ENCODE data around the gene TXNIP. TPM values are rescaled to one million over a fixed set of nuclear protein-coding genes. Genes with fewer than 3 reads are reported as not detected.

TXNIP gene
- total RNA-seq, 4 donors from 2014 or later = 94.9 to 942 (median 328) TPM

DNA sequence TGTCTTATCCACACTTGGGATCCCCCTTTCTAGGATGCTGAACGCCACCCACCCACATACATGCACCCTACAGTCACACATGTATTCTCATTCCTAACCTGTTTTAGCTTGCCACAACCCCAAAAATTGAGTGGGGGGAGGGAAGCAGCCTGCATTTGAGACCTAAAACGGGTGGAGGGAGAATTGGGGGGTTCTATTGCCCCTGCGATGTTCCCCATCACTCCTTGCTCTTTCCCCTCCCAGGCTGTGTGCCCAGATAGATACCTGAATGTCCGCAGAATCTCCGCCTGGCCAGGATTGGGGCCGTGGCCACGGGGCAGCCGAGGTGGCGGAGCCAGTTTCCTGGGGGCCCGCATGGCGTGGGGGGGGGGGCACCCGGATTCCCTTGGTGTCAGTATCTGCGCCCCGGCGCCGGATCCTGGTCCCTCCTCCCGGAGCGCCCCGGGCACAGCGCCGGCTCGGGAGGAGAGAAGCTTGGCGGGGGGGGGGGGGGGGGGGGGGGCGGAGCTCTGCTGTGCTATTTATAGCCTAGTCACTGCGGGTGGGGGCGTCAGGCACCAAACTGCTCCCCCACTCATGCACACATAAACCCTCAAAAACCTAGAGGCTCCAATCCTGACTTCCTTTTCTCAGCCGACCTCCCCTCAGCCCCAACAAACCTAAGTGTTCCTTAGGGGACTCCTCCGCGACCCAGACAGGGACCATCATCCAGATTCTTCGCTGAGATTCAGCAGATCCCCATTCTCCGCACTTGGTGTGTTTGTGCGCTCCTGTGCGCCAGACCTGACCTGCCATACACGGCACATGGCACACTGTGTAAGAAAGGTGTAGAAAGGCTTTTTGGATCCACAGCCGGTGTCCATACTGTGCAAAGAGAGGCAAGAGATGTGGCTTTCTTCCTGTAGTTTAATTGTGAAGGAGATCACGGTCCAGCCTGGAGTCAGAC lies 33.9 kb downstream of the TXNIP start:
- Histone ChIP-seq H3K4me1 (peaks cover 30 to 85% (median 34%) of the 10 kb centered on the region in 3 donors), H3K36me3 (no peaks in the 10 kb centered on the region), H3K27ac (peak overlapping the region; percentile 51 to 96 (median 92)), H3K9me3 (no peaks in the 10 kb centered on the region), H3K4me3 (peak overlapping the region; percentile 37 to 79 (median 62)), H3K27me3 (peaks cover 0 to 10% (median 0%) of the 10 kb centered on the region in 4 donors)
- peak in 1 of 4 donors; percentile 3 for TF ChIP-seq POLR2A (IDR thresholded peaks at IDR 0.05)
- TF ChIP-seq, protein P1, sequence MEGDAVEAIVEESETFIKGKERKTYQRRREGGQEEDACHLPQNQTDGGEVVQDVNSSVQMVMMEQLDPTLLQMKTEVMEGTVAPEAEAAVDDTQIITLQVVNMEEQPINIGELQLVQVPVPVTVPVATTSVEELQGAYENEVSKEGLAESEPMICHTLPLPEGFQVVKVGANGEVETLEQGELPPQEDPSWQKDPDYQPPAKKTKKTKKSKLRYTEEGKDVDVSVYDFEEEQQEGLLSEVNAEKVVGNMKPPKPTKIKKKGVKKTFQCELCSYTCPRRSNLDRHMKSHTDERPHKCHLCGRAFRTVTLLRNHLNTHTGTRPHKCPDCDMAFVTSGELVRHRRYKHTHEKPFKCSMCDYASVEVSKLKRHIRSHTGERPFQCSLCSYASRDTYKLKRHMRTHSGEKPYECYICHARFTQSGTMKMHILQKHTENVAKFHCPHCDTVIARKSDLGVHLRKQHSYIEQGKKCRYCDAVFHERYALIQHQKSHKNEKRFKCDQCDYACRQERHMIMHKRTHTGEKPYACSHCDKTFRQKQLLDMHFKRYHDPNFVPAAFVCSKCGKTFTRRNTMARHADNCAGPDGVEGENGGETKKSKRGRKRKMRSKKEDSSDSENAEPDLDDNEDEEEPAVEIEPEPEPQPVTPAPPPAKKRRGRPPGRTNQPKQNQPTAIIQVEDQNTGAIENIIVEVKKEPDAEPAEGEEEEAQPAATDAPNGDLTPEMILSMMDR (IDR thresholded peaks at IDR 0.05) = no peak
- DNase-seq = no peak
- 0 to 12% methylated on average over 6 to 11 of the region's 36 CpGs for WGBS, 2 donors
- intact Hi-C loops (cut with DNase I) = loop anchor here (5.0 kb wide), 1 partner anchor 45 kb away; the partner anchor contains the start of gene PEX11B

DNA sequence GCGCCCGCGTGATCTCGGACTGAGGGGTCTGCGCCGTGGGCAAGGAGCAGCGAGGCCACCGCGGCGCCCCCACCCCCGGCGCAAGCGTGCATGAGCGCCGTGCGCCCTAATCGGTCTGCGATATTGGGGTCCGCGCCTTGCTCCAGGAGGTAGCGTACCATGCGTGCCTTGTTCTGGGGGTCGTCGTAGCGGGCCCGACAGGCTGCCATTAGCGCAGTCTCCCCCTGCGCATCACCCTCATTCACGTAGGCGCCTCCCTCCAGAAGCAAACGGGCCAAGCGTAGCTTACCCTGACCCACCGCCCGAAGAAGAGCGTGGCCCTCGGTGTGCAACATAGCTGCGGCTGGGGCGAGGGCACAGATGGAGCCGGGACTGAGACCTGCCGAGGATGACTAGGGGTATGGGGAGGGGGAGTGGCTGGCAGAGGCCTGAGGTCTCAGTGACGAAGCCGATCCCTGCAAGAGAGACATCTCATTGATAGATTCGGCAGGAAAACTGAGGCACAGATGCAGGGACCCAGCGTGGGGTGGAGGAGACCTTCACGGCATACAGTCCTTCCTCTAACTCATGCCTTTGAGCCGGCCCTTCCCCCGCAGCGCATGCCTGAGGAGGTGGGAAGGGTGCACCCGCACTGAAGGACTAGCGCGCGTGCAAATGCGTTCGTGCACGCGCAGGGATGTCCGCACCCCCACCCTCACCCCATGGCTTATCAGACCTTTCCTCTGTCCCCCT lies 34.8 kb downstream of the TXNIP start:
- peaks cover 30 to 93% (median 37%) of the 10 kb centered on the region in 3 donors for H3K4me1 ChIP-seq
- intact Hi-C loops (cut with DNase I) = loop anchor here (5.0 kb wide), 1 partner anchor 44 kb away; the partner anchor contains the start of gene PEX11B

DNA sequence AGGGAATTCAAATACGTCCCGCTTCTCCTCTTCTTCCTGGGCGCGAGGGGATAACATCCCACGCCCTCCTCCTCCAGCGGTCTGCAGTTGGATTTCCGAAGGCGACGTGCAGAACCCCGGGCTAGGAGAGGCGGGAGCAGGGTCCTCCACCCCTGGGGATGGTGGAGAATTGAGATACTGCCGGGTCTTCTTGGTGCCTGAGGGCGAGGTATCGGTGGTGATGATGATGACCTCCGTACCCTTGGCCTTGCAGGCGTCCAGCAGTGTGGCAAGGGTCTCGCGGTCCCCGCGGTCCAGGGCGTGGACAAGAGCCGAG lies 35.3 kb downstream of the TXNIP start:
- TF ChIP-seq, protein P1 (IDR thresholded peaks at IDR 0.05) = no peak
- no peak for TF ChIP-seq POLR2A (IDR thresholded peaks at IDR 0.05)
- H3K4me1 ChIP-seq = peaks cover 30 to 97% (median 42%) of the 10 kb centered on the region in 3 donors
- peak overlapping the region; percentile 37 to 79 (median 62) for H3K4me3 ChIP-seq
- intact Hi-C loops (cut with DNase I) = loop anchor here (5.0 kb wide), 1 partner anchor 44 kb away; the partner anchor contains the start of gene PEX11B
- WGBS, 2 donors = 0% methylated on average over 9 of the region's 22 CpGs; no CpG with 5 or more reads in 1 of the 2 donors
- H3K27ac ChIP-seq = peak overlapping the region; percentile 68 to 96 (median 92)
- H3K9me3 ChIP-seq = no peaks in the 10 kb centered on the region
- peaks cover 0 to 10% (median 0%) of the 10 kb centered on the region in 4 donors for H3K27me3 ChIP-seq
- DNase-seq = no peak
- no peaks in the 10 kb centered on the region for H3K36me3 ChIP-seq

More for the DNA sequence above, 34.8 kb downstream of the TXNIP start:
- Histone ChIP-seq H3K4me3 (peak overlapping the region; percentile 37 to 79 (median 62)), H3K27ac (peak overlapping the region; percentile 68 to 96 (median 92)), H3K27me3 (peaks cover 0 to 10% (median 0%) of the 10 kb centered on the region in 4 donors), H3K9me3 (no peaks in the 10 kb centered on the region), H3K36me3 (no peaks in the 10 kb centered on the region)
- no peak for DNase-seq
- 0 to 1% methylated on average over 14 to 18 of the region's 57 CpGs for WGBS, 2 donors
- TF ChIP-seq, protein P1 (IDR thresholded peaks at IDR 0.05) = no peak
- peak in 1 of 4 donors; percentile 32 for TF ChIP-seq POLR2A (IDR thresholded peaks at IDR 0.05)

DNA sequence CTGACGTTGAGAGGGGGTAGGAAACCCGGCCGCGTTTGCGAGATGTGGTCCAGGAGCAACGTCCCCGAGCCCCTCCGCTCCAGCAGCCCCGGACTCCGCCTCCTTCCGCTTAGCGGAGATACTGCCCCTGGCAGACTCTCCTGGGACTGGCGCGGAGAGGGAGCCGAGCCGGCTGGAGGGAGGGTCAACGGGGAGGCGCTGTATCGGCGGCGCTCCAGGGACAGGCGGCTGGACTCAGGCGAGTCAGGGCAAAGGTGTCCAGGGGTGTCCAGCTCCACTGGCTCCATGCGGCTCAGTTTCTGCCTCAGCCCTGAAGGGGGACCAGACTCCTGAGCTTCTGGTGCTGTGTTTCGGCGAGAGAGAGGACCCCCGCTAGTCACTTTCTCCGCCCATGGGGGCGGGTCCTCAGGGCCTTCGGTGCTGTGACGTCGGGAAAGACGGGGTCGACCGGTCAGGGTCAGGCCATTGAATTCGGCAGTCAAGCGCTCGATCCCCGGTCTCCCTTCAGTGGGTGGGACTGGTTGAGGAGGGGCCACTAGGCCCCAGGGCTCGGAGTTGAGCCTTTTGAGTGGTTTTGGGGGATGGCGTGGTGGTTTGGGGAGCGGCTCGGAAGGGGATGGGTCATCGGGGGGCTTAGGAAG lies 35.8 kb downstream of the TXNIP start:
- H3K4me3 ChIP-seq = peak overlapping the region; percentile 37 to 79 (median 62)
- intact Hi-C loops (cut with DNase I) = loop anchor here (5.0 kb wide), 1 partner anchor 43 kb away; the partner anchor contains the start of gene PEX11B
- H3K4me1 ChIP-seq = peaks cover 30 to 97% (median 47%) of the 10 kb centered on the region in 3 donors
- H3K36me3 ChIP-seq = no peaks in the 10 kb centered on the region
- no peaks in the 10 kb centered on the region for H3K9me3 ChIP-seq
- H3K27ac ChIP-seq = peak overlapping the region; percentile 68 to 96 (median 92)
- no CpG with 5 or more reads among the region's 44 CpGs for WGBS, 2 donors
- DNase-seq = no peak
- TF ChIP-seq POLR2A (IDR thresholded peaks at IDR 0.05) = peak in 2 of 4 donors; percentile 27 to 73
- TF ChIP-seq, protein P1 (IDR thresholded peaks at IDR 0.05) = peak in 2 of 6 experiments; percentile 14 to 17
- peaks cover 0 to 10% (median 0%) of the 10 kb centered on the region in 4 donors for H3K27me3 ChIP-seq

Measured in esophagus squamous epithelium (tissue), 5 donors.